SK-N-MC (cell line): ENCODE data around the gene ABCB9.

Source experiments
- DNase-seq: peaks from one replicate; pipeline ENCODE4 v3.0.0-alpha.2; 2011; ENCODE audit warnings: low read depth, low spot score
- H3K27ac ChIP-seq: fragments of 200-600 bp; sonication (generic); 2 replicates; pipeline ENCODE4 v1.5.1; 2016; ENCODE audit warnings: mixed run types
- H3K36me3 ChIP-seq: fragments of 200-600 bp; sonication (generic); 2 replicates; pipeline ENCODE4 v1.6.1; 2017; ENCODE audit warnings: antibody characterized with exemption, low read length, mixed read lengths; ENCODE audit not compliant: insufficient read depth
- H3K4me3 ChIP-seq: fragments of 200-600 bp; sonication (generic); 2 replicates; pipeline ENCODE4 v1.5.1; 2016
- H3K9ac ChIP-seq: fragments of 200-600 bp; sonication (generic); 2 replicates; pipeline ENCODE4 v1.8.0; 2017; ENCODE audit warnings: mixed run types, mixed read lengths; ENCODE audit not compliant: insufficient read length
- H3K9me3 ChIP-seq: fragments of 200-600 bp; sonication (generic); 2 replicates; pipeline ENCODE4 v1.6.1; 2017; ENCODE audit warnings: low read depth, mild to moderate bottlenecking, antibody characterized with exemption, low read length, moderate library complexity, mixed read lengths
- EZH2 ChIP-seq: fragments of 200-600 bp; sonication (generic); IDR thresholded peaks from one replicate; pipeline ENCODE4 v1.6.1; 2017; ENCODE audit warnings: antibody characterized with exemption
- FOXP2 ChIP-seq: optimal IDR thresholded peaks from 2 replicates; pipeline ENCODE3; 2011; ENCODE audit warnings: mild to moderate bottlenecking, moderate library complexity; ENCODE audit not compliant: insufficient read depth; ENCODE audit errors: extremely low read length, control extremely low read depth
- POLR2AphosphoS5 ChIP-seq: IDR thresholded peaks from 2 replicates; pipeline ENCODE4 v1.6.1; 2012; ENCODE audit warnings: mild to moderate bottlenecking, low read depth, low read length, borderline replicate concordance

ABCB9 gene

DNA sequence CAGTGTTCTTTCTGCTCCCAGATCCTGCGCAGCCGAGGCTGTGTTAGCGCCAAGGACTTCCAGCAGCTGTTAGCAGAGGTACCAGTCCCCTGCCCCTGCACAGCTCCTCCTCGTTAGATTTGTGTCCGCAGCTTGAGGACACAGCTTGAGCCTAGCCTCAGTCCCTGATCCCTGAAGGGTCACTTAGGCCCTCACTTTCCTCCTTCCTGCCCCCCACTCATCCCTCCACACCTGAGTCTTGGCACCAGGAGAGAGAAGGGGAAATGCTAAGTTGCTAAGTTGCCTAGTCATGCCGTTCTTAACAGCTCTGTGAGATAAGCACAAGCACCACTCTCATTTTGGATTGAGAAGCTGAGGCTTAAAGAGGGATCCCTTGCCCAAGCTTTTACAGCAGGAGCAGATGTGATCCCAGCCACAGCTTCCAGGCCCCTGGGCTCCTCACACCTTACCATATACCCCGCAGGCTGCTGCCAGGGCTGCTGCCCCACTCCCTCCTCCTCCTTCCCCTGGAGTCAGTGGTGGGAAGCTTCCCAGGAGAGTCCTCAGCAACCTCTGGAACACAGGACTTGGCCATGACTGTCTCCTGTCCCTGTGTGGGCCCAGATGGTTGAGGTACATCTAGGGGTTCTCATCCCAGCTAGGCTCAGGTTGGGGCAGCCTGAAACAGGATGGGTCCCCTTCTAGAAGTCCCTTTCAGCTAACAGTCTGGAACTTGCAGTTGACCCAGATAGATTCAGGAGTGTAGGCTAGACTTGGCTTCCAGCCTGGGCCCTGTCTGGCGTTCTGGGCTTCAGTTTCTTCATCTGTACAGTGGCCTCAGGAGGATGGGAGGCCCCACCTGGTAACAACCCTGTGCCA lies 9.8 kb upstream of the ABCB9 start:
- peak overlapping the region; percentile 96 for H3K4me3 ChIP-seq
- no peaks in the 10 kb centered on the region for H3K9me3 ChIP-seq
- no peak overlapping the region for H3K27ac ChIP-seq
- no peak for TF ChIP-seq EZH2
- 0 out of 2 replicates have a peak, but pooled peaks have one; percentile 19 for TF ChIP-seq POLR2AphosphoS5
- H3K9ac ChIP-seq: peak overlapping the region; percentile 99
- H3K36me3 ChIP-seq: no peaks in the 10 kb centered on the region
- no peak for DNase-seq

DNA sequence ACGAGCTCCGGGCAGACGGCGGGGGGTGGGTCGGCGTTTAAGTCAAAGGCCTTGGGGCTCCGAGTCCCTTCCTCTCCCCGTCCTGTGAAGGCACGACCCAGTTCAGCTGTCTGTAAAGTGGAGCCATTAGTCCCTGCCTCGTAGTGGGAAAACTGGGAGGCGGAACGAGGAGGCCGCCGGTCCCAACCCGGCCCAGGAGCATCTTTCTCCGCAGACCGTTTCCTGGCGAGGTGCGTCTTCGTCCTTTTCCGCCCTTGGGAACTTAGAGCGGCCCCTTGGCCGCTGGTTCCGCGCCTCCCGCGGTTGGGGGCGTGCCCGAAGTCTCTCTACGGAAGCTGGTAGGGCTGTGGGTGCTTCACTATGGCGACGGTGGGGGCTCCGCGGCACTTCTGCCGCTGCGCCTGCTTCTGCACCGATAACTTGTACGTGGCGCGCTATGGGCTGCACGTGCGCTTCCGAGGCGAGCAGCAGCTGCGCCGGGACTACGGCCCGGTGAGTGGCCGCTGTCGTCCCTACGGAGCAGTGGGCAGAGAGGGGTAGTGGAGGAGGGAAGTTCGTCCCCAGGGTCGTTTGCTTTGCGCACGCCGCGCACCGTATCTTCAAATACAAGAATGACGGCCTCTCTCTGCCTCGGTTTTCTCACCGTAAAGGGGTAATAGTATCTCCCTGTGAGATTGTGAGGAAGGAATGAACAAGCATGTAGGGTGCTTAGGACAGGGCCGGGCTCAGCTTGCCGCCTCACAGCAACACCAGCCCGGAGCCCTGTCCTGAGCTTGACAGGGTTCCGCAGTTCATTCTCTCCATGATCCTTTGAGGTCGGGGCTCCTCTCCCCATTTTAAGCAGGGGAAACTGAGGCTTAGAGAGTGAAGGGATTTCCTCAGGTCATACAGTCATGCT lies 8.9 kb upstream of the ABCB9 start, which contains the start of gene OGFOD2:
OGFOD2 (plus strand) TSS at position 353 of the 898 bp plus-strand sequence; CDS start at position 361, 8 bp downstream.
- Histone ChIP-seq H3K9ac (peak within 1 kb of the TSS; percentile 99), H3K27ac (peak within 1 kb of the TSS; percentile 97), H3K9me3 (no peaks in the 10 kb centered on the region), H3K36me3 (no peaks in the 10 kb centered on the region), H3K4me3 (peak within 1 kb of the TSS; percentile 96)
- peak; percentile 56 for DNase-seq
- TF ChIP-seq FOXP2 (no peak), POLR2AphosphoS5 (peak; percentile 74; the same call in 1 of the 2 replicates)

DNA sequence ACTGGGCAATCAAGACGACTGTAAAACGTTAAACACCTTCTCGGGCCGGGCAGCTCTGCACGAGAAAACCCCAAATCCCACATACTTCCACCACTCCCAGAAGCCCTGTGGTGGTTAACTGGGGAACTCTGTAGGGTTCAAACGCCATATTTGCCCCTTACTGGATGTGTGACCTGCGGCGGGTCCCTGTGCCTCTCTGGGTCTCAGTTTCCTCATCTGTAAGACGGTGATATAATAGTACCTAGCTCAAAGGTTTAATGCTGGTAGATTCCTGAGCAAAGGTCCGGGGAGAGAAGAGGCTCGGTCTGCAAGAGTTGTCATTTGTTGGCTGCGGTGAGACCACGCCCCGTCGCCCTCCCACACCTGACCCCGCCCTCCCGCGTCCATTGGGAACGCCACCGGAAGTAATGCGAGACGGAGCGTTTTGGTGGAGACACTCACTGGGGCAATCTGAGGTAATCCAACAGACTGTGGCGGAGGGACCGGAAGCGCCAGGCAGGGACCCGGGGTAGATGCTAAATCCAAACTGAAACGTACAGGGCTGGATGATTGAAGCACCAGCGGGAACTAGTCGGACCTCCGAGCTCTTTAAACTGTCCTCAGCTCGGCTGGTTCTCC lies 8.1 kb upstream of the ABCB9 start:
- Histone ChIP-seq H3K36me3 (no peaks in the 10 kb centered on the region), H3K4me3 (peak overlapping the region; percentile 96), H3K27ac (peak overlapping the region; percentile 97), H3K9ac (peak overlapping the region; percentile 99), H3K9me3 (no peaks in the 10 kb centered on the region)
- TF ChIP-seq EZH2 (no peak), POLR2AphosphoS5 (peak; percentile 64), FOXP2 (no peak)
- DNase-seq: peak; percentile 97

DNA sequence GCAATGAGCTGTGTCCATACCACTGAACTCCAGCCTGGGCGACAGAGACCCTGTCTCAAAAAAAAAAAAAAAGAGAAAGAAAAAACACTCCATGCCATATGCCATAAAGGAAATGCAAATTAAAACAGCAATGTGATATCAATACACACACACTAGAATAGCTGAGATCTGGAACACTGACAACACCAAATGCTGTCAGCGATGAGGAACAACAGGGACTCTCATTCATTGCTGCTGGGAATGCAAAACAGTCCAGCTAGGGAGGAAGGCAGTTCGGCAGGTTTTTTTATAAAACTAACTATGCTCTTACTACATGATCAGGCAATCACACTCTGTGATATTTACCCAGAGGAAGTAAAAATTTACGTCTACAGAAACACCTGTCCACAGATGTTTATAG lies 3.4 kb upstream of the ABCB9 start:
- Histone ChIP-seq H3K9me3 (no peaks in the 10 kb centered on the region), H3K9ac (no peak overlapping the region), H3K36me3 (no peaks in the 10 kb centered on the region), H3K4me3 (no peak overlapping the region), H3K27ac (no peak overlapping the region)
- TF ChIP-seq EZH2 (no peak), FOXP2 (no peak), POLR2AphosphoS5 (no peak)
- DNase-seq: no peak

DNA sequence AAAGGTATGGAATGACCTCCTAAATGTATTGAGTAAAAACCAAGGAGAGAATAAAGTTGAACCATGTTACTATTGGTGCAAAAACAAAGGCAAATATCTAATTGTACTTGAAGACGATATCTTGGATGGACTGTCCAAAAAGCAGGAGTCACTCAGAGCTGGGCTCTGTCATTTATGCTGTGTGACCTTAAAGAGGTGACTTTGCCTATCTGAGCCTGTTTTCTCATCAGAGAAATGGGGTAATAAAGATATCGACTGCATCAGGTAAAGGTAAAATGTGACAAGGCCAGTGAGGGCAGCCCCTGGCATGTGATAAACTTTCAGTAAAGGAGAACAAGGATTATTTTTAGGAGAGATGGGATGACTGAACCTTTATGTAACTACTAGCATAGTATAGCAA lies 1.8 kb upstream of the ABCB9 start:
- no peak for TF ChIP-seq EZH2
- TF ChIP-seq FOXP2: no peak
- TF ChIP-seq POLR2AphosphoS5: no peak
- no peak for DNase-seq
- H3K27ac ChIP-seq: no peak overlapping the region
- H3K9me3 ChIP-seq: no peaks in the 10 kb centered on the region
- H3K36me3 ChIP-seq: no peaks in the 10 kb centered on the region
- H3K4me3 ChIP-seq: no peak overlapping the region
- no peak overlapping the region for H3K9ac ChIP-seq

DNA sequence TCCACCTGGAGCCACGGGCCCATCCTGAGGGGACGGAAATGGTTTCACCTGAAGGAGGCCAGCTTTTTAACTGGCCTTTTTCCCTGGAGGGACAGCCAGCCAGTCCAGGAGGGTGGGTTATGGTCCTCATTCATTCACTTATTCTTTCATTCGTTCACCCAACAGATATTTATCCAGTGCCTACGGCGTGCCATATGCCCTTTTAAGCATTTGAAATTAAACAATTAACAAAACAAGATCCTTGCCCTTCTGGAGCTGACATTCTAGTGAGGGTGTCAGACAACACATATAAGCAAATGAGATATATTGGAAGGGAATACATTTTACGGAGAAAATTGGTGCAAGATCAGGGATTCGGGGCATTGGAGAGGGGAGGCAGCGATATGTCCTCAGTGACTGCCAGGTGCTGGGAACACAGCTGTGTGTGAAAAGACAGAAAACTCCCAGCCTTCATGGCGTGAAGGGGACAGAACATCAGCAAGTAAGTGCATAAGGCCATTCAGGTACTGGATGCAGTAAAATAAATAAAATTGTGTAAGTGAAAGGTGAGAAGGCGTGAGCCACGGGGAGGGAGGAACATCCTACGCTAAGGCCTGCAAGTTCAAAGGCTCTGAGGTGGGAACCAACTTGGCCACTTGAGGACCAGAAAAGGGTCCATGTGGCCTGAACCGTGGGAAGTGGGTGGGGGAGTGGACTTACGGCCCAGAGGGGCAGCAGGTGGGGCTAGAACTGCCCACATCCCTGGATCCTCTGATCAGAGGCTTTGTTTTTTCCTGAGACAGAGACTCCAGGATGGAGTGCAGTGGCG lies 684 bp upstream of the ABCB9 start:
- DNase-seq: no peak
- no peak for TF ChIP-seq FOXP2
- TF ChIP-seq EZH2: no peak
- no peak for TF ChIP-seq POLR2AphosphoS5
- Histone ChIP-seq H3K36me3 (no peaks in the 10 kb centered on the region), H3K9me3 (no peaks in the 10 kb centered on the region), H3K9ac (no peak overlapping the region), H3K4me3 (peak overlapping the region; percentile 18; the same call in 1 of the 2 replicates), H3K27ac (no peak overlapping the region)

DNA sequence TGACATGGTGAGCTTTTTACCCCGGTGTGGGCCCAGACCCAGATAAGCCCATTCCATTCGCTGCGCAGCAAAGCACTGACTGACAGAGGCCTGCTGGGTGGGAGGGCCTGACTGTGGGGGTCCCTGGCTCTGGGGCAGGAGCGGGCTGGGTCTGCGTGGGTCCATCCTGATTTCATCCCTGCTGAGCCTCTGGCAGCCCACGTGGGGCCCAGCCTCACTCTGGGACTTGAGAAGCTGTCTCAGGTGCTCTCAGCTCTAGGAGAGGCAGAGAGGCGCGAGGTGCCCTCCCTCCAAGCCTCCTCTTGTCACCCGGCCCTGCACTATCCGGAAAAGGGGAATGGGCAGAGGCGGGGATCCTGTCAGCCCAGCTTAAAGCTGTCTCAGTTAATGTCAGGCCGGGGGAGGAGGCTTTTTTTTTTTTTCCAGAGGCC lies 927 bp downstream of the ABCB9 start:
- H3K9me3 ChIP-seq: no peaks in the 10 kb centered on the region
- TF ChIP-seq EZH2: no peak
- TF ChIP-seq FOXP2: no peak
- no peak for TF ChIP-seq POLR2AphosphoS5
- peak overlapping the region; percentile 60 for H3K9ac ChIP-seq
- no peak for DNase-seq
- H3K27ac ChIP-seq: no peak overlapping the region
- peak overlapping the region; percentile 96 for H3K4me3 ChIP-seq
- no peaks in the 10 kb centered on the region; the same call in 1 of the 2 replicates for H3K36me3 ChIP-seq
